GM12874 (cell line): Measurements from ENCODE around the gene GPC3.

Source experiments
- TF ChIP-seq, protein P1 (sequence below): IDR thresholded peaks from 2 replicates; pipeline ENCODE4 v1.5.1; 2011; ENCODE audit warnings: low read depth, mild to moderate bottlenecking, control low read depth, low read length, moderate library complexity; ENCODE audit not compliant: insufficient read depth

The GPC3 gene

DNA sequence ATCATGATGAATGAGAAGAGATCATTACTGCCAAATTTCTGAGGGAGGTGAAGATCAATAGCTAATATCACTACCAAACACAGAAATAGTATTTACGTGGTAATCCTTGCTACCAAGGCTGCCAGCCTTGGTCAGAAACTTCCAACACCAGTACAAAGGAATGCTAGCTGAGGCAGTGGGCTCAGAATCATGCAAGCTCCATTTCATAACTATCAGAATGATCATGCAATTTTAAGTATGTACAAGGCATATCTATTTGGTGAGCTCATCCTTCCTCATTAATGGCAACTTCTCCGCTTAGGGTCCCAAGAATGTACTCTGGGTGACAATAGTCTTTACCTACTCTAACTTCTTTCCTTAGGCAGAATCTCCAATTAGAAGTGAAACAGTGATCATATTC is 135.0 kb downstream of the GPC3 start:
- TF ChIP-seq, protein P1, sequence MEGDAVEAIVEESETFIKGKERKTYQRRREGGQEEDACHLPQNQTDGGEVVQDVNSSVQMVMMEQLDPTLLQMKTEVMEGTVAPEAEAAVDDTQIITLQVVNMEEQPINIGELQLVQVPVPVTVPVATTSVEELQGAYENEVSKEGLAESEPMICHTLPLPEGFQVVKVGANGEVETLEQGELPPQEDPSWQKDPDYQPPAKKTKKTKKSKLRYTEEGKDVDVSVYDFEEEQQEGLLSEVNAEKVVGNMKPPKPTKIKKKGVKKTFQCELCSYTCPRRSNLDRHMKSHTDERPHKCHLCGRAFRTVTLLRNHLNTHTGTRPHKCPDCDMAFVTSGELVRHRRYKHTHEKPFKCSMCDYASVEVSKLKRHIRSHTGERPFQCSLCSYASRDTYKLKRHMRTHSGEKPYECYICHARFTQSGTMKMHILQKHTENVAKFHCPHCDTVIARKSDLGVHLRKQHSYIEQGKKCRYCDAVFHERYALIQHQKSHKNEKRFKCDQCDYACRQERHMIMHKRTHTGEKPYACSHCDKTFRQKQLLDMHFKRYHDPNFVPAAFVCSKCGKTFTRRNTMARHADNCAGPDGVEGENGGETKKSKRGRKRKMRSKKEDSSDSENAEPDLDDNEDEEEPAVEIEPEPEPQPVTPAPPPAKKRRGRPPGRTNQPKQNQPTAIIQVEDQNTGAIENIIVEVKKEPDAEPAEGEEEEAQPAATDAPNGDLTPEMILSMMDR: no peak

DNA sequence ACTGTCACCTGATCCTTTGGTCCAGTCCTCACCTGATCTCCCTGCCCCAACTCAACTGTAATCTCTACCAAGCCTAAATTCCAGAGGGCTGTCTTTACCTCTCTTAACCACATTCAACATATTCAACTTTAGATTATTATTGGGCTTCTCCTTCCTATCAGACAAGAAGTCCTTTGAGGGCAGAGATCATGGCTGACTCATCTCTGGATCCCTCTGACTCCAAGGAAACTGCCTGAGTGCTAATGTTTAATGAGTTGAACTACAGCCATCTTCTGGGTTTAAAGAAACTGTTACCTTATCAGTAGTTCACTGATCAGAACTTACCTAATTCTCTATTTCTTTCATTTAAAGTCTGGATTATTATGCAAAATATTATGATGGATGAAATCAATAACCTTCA is 135.7 kb downstream of the GPC3 start:
- TF ChIP-seq, protein P1: no peak

DNA sequence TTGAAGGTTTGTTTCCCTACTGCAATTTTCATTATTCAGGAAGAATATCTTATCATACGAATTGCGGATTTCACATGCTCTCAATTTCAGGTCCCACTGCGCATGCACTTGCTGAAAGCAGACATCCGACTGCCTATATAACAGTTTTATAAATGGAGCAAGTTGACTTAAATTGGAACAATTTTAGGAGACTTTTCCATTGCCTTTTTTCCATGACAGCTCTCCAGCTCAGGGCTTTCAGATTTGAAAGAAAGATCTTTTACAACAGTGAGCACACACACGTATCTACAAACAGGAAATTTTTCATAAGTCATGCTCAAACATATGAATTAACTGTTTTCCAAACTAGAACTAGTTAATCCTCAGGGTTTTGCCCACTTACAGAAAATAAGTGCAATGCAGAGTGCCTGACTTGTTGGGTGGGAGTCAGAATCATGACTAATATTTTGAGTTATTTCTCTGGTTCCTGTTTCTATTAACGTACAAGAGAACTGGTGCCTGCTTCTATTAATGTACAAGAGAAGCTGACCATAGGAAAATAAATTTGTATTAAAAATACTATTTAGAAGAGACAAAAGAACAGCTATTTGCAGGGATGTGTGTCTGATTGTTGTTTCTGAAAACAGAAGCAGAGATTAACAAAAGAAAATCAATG is 137.9 kb downstream of the GPC3 start:
- TF ChIP-seq, protein P1: no peak

DNA sequence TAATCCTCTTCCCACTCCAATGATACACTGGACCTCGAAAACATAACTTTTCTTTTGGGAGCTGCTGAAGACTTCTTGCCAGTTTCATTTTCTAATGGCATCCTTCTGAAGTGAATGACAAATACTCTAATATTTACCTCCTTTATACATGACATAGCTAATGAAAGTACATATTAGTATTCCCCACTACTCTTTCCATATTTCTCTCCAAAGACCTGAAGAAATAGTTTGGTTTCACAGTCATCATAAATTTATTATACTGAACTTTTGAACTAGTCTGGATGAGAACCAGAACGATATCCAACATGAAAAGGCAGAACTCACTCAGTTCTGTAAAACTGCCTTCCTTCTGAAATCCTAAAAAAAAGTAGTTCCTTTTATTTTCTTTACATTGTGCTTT is 139.1 kb downstream of the GPC3 start:
- TF ChIP-seq, protein P1: no peak

DNA sequence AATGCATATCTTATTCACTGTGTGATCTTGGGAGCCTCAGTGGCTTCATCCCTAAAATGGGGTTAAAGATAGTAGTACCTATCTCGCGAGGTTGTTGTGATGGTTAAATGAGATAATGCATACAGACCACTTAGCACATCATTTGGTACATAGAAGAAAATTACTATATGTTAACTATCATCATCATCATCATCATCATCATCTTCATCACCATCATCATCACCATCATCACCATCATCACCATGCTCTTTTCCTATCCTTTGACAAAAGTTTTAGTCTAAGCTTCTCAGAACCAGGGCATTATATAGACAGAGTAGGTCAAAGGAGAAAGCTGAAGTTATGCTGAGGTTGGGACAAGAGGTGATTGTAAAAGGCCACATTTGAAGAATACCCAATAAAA is 145.0 kb downstream of the GPC3 start:
- TF ChIP-seq, protein P1: no peak

DNA sequence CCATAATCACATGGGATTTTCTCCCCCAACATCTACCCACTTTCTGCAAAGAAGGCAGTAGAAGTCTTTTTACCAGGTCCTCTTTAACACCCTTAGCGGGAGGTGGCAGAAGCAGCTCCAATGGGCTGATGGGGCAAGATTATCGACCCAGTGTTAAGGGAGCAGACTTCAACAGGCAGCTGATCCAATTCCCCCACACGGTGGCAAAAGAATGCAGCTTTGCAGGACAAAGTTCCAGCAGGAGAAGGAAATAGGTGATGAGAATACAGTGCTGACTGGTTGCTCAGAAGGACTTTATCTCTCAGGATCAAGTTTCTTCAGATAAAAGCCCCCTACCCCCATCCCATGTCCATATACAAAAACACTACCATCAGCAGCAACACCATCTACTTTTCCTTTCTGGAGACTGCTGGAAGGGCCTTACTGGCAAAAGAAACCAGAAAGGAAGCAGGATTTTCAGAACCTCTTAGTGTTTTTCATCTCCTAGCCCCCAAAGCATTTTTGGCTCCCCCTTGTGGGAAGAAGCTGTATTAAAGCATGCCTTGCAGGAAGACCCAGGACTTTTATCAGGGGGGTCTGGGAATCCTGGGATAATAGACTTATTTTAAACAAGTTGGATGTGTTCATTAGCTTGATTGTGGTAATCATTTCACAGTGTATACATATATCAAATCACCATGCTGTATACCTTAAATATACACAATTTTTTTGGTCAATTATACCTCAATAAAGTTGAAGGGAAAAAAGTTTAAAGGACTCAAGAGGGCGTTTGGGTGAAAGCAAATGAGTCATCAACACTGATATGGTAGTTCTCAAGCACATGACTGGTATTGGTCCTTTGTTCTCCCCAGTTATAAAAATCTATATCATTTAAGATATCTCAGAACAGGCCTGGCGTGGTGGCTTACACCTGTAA is 146.4 kb downstream of the GPC3 start:
- TF ChIP-seq, protein P1: no peak; the same call in 1 of the 2 replicates

DNA sequence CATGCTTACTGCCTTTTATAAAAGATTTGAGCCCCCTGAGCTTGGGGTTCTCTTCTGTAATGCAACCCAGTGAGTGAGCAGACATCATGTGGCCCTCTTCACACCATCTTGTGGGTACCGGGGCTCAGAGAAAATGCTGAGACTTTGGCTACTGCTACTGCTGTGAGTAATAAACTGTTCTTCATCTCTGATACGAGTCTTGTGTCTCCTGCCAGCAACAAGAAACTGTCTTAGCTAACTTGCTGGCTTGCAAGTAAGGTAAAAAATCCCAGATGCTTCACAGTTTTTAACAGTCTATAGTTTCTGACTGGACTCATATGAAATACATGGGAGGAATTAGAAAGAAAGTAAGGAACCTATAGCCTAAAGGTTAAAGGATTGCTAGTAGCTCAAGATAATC is 148.3 kb downstream of the GPC3 start:
- TF ChIP-seq, protein P1: no peak
